ENCODE measurements around the gene TOR2A.

- TF ChIP-seq, protein P1, sequence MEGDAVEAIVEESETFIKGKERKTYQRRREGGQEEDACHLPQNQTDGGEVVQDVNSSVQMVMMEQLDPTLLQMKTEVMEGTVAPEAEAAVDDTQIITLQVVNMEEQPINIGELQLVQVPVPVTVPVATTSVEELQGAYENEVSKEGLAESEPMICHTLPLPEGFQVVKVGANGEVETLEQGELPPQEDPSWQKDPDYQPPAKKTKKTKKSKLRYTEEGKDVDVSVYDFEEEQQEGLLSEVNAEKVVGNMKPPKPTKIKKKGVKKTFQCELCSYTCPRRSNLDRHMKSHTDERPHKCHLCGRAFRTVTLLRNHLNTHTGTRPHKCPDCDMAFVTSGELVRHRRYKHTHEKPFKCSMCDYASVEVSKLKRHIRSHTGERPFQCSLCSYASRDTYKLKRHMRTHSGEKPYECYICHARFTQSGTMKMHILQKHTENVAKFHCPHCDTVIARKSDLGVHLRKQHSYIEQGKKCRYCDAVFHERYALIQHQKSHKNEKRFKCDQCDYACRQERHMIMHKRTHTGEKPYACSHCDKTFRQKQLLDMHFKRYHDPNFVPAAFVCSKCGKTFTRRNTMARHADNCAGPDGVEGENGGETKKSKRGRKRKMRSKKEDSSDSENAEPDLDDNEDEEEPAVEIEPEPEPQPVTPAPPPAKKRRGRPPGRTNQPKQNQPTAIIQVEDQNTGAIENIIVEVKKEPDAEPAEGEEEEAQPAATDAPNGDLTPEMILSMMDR (IDR thresholded peaks at IDR 0.05) = no peak
- no peak for TF ChIP-seq POLR2A (IDR thresholded peaks at IDR 0.05)
- TF ChIP-seq EP300 (IDR thresholded peaks at IDR 0.05) = no peak
These were observed 18.1 kb upstream of the TOR2A start for GRCh38 chr9:127753148-127753547.

Measured in ovary (tissue), 3 donors.